Osteoblast (primary cell): ENCODE data around the gene MESD. TPM values are rescaled to one million over a fixed set of nuclear protein-coding genes. Genes with fewer than 3 reads are reported as not detected.

Source experiments
- DNase-seq: peaks from one replicate; pipeline ENCODE4 v3.0.0; 2011; ENCODE audit warnings: low spot score, mixed read lengths; ENCODE audit not compliant: insufficient read length; ENCODE audit errors: missing footprints
- H2AFZ ChIP-seq: 2 replicates; pipeline ENCODE4 v1.6.0; 2011; ENCODE audit warnings: mild to moderate bottlenecking, low read length
- H3K27ac ChIP-seq: 2 replicates; pipeline ENCODE4 v1.5.1; 2011; ENCODE audit warnings: mild to moderate bottlenecking, low read depth, low read length, moderate library complexity
- H3K27me3 ChIP-seq: 2 replicates; pipeline ENCODE4 v1.6.0; 2012; ENCODE audit warnings: mild to moderate bottlenecking, control low read depth, inconsistent platforms, low read length, moderate library complexity; ENCODE audit not compliant: insufficient read depth
- H3K36me3 ChIP-seq: 2 replicates; pipeline ENCODE4 v1.5.1; 2011; ENCODE audit warnings: mild to moderate bottlenecking, low read length, control low read depth, moderate library complexity; ENCODE audit not compliant: insufficient read depth
- H3K4me1 ChIP-seq: 2 replicates; pipeline ENCODE4 v1.5.1; 2011; ENCODE audit warnings: mild to moderate bottlenecking, low read length, control low read depth, moderate library complexity; ENCODE audit not compliant: insufficient read depth
- H3K4me2 ChIP-seq: 2 replicates; pipeline ENCODE4 v1.6.0; 2011; ENCODE audit warnings: mild to moderate bottlenecking, low read length; ENCODE audit not compliant: insufficient read depth
- H3K4me3 ChIP-seq: fragments of 200-600 bp; sonication (generic); 3 replicates; pipeline ENCODE4 v1.5.1; 2012; ENCODE audit warnings: mild to moderate bottlenecking, low read length, inconsistent platforms; ENCODE audit not compliant: insufficient read depth
- H3K79me2 ChIP-seq: 2 replicates; pipeline ENCODE4 v1.6.0; 2012; ENCODE audit warnings: mild to moderate bottlenecking, low read length, control low read depth, inconsistent platforms; ENCODE audit not compliant: insufficient read depth
- H3K9me3 ChIP-seq: 2 replicates; pipeline ENCODE4 v1.5.1; 2011; ENCODE audit warnings: low read depth, low read length, control low read depth
- H4K20me1 ChIP-seq: 2 replicates; pipeline ENCODE4 v1.6.0; 2012; ENCODE audit warnings: mild to moderate bottlenecking, low read length, control low read depth; ENCODE audit not compliant: insufficient read depth
- total RNA-seq: library from RNA; depleted of rRNA; stranded (reverse); fragments of >200 nt; gene quantifications from 2 replicates; pipeline ENCODE4 v1.2.3, GENCODE V29; 2012
- TF ChIP-seq, protein P1 (sequence below): IDR thresholded peaks from 2 replicates; pipeline ENCODE4 v1.5.1; 2011; ENCODE audit warnings: mild to moderate bottlenecking, low read depth, low read length, moderate library complexity; ENCODE audit errors: extremely low read depth

MESD gene
- 16.6 and 18.6 TPM in 2 replicates for total RNA-seq

DNA sequence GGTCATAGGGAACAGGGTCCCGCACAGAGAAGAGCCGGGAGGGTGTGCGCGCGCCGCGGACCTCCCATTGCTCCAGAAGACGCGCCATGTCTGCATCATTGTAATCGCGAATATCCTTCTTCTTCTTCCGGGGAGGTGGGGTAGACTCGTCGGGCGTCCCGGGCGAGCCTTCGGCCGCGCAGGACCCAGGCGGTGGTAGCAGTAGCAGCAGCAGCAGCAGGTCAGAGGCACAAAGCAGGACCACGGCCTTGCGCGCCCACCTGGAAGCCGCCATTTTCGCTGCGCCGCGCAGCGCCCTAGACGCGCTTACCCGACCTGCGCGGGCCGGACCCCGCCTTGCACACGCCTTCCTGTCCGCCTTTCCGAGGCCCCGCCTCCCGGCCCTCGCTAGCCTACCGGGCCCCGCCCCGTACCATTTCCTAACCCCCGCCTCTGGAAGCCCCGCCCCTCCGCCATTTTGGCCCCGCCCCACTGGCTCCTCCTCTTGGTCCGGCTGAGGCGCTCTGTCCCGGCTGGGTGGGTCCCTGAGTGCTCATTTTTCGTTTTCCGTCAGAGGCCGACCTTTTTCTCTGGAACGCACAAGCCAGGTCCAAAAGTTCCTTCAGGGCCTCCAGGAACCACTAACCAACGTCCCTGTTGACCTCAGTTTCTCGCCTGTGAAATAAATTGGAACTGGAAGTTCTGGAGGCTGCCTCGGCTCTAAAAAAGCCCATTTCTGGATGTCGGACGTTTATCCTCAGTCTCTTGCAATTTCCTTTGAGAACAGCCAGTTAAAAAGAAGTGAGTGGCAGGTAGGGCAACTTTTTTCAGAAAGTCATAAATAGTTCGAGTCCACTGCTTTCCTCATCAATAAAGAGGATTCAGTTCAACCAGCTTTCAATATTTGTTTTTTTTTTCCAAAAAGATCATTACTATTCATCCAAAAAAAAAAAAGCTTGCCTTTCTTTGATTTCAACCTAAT lies at the start of gene MESD:
Gene MESD (minus strand): TSS at position 302 of the 961 bp plus-strand sequence. CDS start 28 bp downstream, at position 274.
- H3K27ac ChIP-seq, result peak within 1 kb of the TSS; percentile 91
- peak within 1 kb of the TSS; percentile 91 for H2AFZ ChIP-seq
- H4K20me1 ChIP-seq, result peaks cover 24% of the 10 kb centered on the region
- H3K4me2 ChIP-seq, result peak within 1 kb of the TSS; percentile 98
- no peaks in the 10 kb centered on the region for H3K9me3 ChIP-seq
- peaks cover 31% of the 10 kb centered on the region for H3K4me1 ChIP-seq
- H3K36me3 ChIP-seq, result no peaks in the 10 kb centered on the region
- H3K27me3 ChIP-seq, result no peaks in the 10 kb centered on the region
- TF ChIP-seq, protein P1, sequence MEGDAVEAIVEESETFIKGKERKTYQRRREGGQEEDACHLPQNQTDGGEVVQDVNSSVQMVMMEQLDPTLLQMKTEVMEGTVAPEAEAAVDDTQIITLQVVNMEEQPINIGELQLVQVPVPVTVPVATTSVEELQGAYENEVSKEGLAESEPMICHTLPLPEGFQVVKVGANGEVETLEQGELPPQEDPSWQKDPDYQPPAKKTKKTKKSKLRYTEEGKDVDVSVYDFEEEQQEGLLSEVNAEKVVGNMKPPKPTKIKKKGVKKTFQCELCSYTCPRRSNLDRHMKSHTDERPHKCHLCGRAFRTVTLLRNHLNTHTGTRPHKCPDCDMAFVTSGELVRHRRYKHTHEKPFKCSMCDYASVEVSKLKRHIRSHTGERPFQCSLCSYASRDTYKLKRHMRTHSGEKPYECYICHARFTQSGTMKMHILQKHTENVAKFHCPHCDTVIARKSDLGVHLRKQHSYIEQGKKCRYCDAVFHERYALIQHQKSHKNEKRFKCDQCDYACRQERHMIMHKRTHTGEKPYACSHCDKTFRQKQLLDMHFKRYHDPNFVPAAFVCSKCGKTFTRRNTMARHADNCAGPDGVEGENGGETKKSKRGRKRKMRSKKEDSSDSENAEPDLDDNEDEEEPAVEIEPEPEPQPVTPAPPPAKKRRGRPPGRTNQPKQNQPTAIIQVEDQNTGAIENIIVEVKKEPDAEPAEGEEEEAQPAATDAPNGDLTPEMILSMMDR, result no peak
- DNase-seq, result peak; percentile 97
- H3K79me2 ChIP-seq, result peaks cover 47% of the 10 kb centered on the region
- H3K4me3 ChIP-seq, result peak within 1 kb of the TSS; percentile 92

DNA sequence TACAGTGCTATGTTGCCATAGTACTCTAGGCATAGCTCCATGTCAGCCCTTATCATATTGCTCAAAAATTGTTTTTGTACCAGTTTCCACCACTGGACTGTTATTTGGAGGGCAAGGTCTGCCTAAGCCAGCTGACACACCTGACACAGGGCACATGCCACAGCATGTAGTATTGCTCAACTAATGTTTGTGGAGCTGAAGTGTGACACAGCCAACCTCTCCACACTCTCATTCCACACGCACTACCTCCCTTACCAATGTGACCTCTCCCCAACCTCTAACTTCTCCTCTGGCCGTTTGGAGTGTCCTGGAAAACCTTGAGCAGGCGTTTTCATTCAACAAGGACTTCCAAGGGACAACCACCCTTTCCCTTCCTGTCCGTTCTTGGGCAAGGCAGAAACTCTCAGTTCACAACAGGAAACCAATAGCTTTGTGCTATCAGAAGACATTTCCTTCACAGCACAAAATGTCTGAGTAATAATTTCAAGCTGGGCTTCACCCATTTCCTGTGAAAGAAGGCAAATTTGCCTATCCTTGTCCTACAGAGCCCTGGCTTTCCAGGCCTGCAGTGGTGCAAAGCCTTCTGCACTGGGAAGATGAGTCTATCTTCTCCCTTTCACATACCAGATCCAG lies 49.5 kb upstream of the MESD start:
- DNase-seq, result no peak
- H2AFZ ChIP-seq, result no peak overlapping the region

DNA sequence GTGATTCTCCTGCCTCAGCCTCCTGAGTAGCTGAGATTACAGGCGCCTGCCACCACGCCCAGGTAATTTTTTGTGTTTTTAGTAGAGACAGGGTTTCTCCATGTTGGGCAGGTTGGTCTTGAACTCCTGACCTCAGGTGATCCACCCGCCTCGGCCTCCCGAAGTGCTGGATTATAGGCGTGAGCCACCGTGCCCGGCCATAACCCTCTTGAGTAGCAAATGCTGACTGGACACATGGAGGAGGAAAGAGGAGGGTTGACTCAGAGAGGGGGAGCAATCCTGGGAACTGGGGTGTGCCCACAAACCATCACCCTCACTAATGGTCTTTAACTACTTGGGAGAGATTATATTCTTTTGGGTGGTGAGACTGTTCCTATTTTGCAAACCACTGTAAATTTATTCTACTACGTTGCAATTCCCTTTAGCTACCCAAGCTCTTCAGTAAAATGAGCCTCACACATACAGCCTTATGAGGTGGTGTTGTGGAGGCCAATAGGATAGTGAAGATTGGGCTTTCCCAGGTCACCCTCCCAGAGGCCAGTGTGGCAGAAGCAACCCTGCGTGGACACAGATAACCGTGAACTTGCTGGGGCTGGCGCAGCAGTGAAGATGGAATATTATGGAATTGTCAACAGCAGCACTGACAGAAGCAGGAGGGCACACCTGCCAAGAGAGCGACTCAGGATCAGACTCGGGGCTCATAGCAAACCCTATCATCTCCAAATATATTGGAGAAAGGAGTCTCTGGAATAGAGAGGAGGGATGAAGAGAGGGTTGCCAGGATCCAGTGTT lies 48.5 kb upstream of the MESD start:
- TF ChIP-seq, protein P1, result no peak
- no peak overlapping the region for H3K27ac ChIP-seq
- H3K36me3 ChIP-seq, result no peaks in the 10 kb centered on the region
- H3K4me3 ChIP-seq, result no peak overlapping the region
- no peaks in the 10 kb centered on the region for H3K9me3 ChIP-seq
- H2AFZ ChIP-seq, result no peak overlapping the region
- no peaks in the 10 kb centered on the region for H3K79me2 ChIP-seq
- H3K4me1 ChIP-seq, result no peaks in the 10 kb centered on the region
- H4K20me1 ChIP-seq, result no peaks in the 10 kb centered on the region
- no peaks in the 10 kb centered on the region for H3K27me3 ChIP-seq
- peak; percentile 17 for DNase-seq
- no peak overlapping the region for H3K4me2 ChIP-seq

More for the DNA sequence above, 49.5 kb upstream of the MESD start:
- H3K4me1 ChIP-seq, result no peaks in the 10 kb centered on the region
- no peaks in the 10 kb centered on the region for H4K20me1 ChIP-seq
- TF ChIP-seq, protein P1, result no peak
- no peak overlapping the region for H3K4me2 ChIP-seq
- no peak overlapping the region for H3K27ac ChIP-seq
- no peaks in the 10 kb centered on the region for H3K9me3 ChIP-seq
- no peaks in the 10 kb centered on the region for H3K79me2 ChIP-seq
- H3K36me3 ChIP-seq, result no peaks in the 10 kb centered on the region
- no peaks in the 10 kb centered on the region for H3K27me3 ChIP-seq
- H3K4me3 ChIP-seq, result no peak overlapping the region
